Smooth muscle cell (in vitro differentiated cells): ENCODE results near the gene ZNF638. TPM values are rescaled to one million over a fixed set of nuclear protein-coding genes. Genes with fewer than 3 reads are reported as not detected.
A peak's percentile ranks its signal among the peaks of the same experiment; 100 is the strongest.

ENCODE experiments used
- DNase-seq: peaks from one replicate; lab custom pipeline; 2025; ENCODE audit not compliant: unreplicated experiment; lab: John Stamatoyannopoulos, UW
- H2AFZ ChIP-seq: fragments of 200-600 bp; sonication (generic); 2 replicates; pipeline ENCODE4 v1.6.0; 2016; ENCODE audit warnings: antibody characterized with exemption, low read depth, mild to moderate bottlenecking
- H3F3A ChIP-seq: fragments of 200-600 bp; sonication (generic); 2 replicates; pipeline ENCODE4 v1.6.0; 2017; ENCODE audit warnings: antibody characterized with exemption, low read depth
- H3K27ac ChIP-seq: fragments of 200-600 bp; sonication (generic); 2 replicates; pipeline ENCODE4 v1.5.1; 2016; ENCODE audit warnings: low read depth, mild to moderate bottlenecking
- H3K27me3 ChIP-seq: fragments of 200-600 bp; sonication (generic); 2 replicates; pipeline ENCODE4 v1.6.1; 2016; ENCODE audit warnings: low read depth, mild to moderate bottlenecking
- H3K36me3 ChIP-seq: fragments of 200-600 bp; sonication (generic); 2 replicates; pipeline ENCODE4 v1.5.1; 2016; ENCODE audit warnings: low read depth
- H3K4me1 ChIP-seq: fragments of 200-600 bp; sonication (generic); 2 replicates; pipeline ENCODE4 v1.5.1; 2016; ENCODE audit warnings: low read depth
- H3K4me2 ChIP-seq: fragments of 200-600 bp; sonication (generic); 2 replicates; pipeline ENCODE4 v1.6.0; 2016; ENCODE audit warnings: mild to moderate bottlenecking
- H3K4me3 ChIP-seq: fragments of 200-600 bp; sonication (generic); 2 replicates; pipeline ENCODE4 v1.5.1; 2016; ENCODE audit warnings: mild to moderate bottlenecking
- H3K79me2 ChIP-seq: fragments of 200-600 bp; sonication (generic); 2 replicates; pipeline ENCODE4 v1.6.0; 2016; ENCODE audit warnings: low read depth, mild to moderate bottlenecking
- H3K9ac ChIP-seq: fragments of 200-600 bp; sonication (generic); 2 replicates; pipeline ENCODE4 v1.6.0; 2016; ENCODE audit warnings: low read depth
- H3K9me3 ChIP-seq: fragments of 200-600 bp; sonication (generic); replicated peaks from 2 replicates; pipeline ENCODE4 v1.5.1; 2016; ENCODE audit warnings: low read depth
- H4K20me1 ChIP-seq: fragments of 200-600 bp; sonication (generic); 2 replicates; pipeline ENCODE4 v1.6.0; 2016; ENCODE audit warnings: low read depth
- CTCF ChIP-seq: fragments of 200-600 bp; sonication (generic); IDR thresholded peaks from 2 replicates; pipeline ENCODE4 v1.5.1; 2017; ENCODE audit warnings: borderline replicate concordance, mild to moderate bottlenecking, antibody characterized with exemption; ENCODE audit not compliant: insufficient read depth, poor library complexity, severe bottlenecking
- WGBS: methylation state at CpG from one replicate; pipeline ENCODE4 v1.1.7; 2016; ENCODE audit warnings: low lambda C conversion rate; 5-methylcytosine and 5-hydroxymethylcytosine counted together
- polyA plus RNA-seq: library from polyadenylated mRNA; unstranded; fragments of >200 nt; fragmentation: Nextera tagmentation; extraction: Ambion mirVana; gene quantifications from 2 replicates; pipeline ENCODE4 v1.2.1, GENCODE V29; 2016
- total RNA-seq: library from RNA; depleted of rRNA; stranded (reverse); fragments of >200 nt; gene quantifications from 2 replicates; pipeline ENCODE4 v1.2.3, GENCODE V29; 2014

The ZNF638 gene
- total and polyA plus RNA-seq, 2 experiments from 2014 or later, result 44.8 to 159 TPM

GRCh38 chr2:71298914-71299313 lies 32.7 kb upstream of the ZNF638 start:
- Histone ChIP-seq H3K27ac (no peak overlapping the region), H2AFZ (no peak overlapping the region), H3F3A (no peaks in the 10 kb centered on the region), H3K36me3 (no peaks in the 10 kb centered on the region), H3K4me3 (no peak overlapping the region), H4K20me1 (no peaks in the 10 kb centered on the region), H3K9me3 (no peaks in the 10 kb centered on the region), H3K9ac (no peak overlapping the region), H3K79me2 (no peaks in the 10 kb centered on the region), H3K4me2 (no peak overlapping the region), H3K4me1 (no peaks in the 10 kb centered on the region), H3K27me3 (no peaks in the 10 kb centered on the region)
- DNase-seq, result no peak
- no peak for TF ChIP-seq CTCF
- 93% methylated on average over 2 of the region's 2 CpGs for WGBS

- H3K36me3 ChIP-seq, result no peaks in the 10 kb centered on the region
- no peaks in the 10 kb centered on the region for H4K20me1 ChIP-seq
- H2AFZ ChIP-seq, result peak overlapping the region; percentile 35
- 60% methylated on average over 2 of the region's 2 CpGs for WGBS
- H3F3A ChIP-seq, result no peaks in the 10 kb centered on the region
- H3K9me3 ChIP-seq, result no peaks in the 10 kb centered on the region
- no peak for DNase-seq
- TF ChIP-seq CTCF, result peak; percentile 67
- H3K4me1 ChIP-seq, result no peaks in the 10 kb centered on the region
- H3K4me2 ChIP-seq, result no peak overlapping the region
- H3K9ac ChIP-seq, result no peak overlapping the region
- no peaks in the 10 kb centered on the region for H3K79me2 ChIP-seq
- no peak overlapping the region for H3K4me3 ChIP-seq
- no peak overlapping the region for H3K27ac ChIP-seq
- no peaks in the 10 kb centered on the region for H3K27me3 ChIP-seq
These were observed 32.1 kb upstream of the ZNF638 start for GRCh38 chr2:71299507-71299906.

- WGBS, result 81% methylated on average over 3 of the region's 3 CpGs
- H4K20me1 ChIP-seq, result no peaks in the 10 kb centered on the region
- no peak for DNase-seq
- no peak overlapping the region for H3K9ac ChIP-seq
- no peaks in the 10 kb centered on the region for H3F3A ChIP-seq
- no peaks in the 10 kb centered on the region for H3K36me3 ChIP-seq
- no peak overlapping the region for H3K27ac ChIP-seq
- no peaks in the 10 kb centered on the region for H3K4me1 ChIP-seq
- H3K79me2 ChIP-seq, result no peaks in the 10 kb centered on the region
- H3K4me3 ChIP-seq, result no peak overlapping the region
- H3K27me3 ChIP-seq, result no peaks in the 10 kb centered on the region
- no peak overlapping the region for H3K4me2 ChIP-seq
- TF ChIP-seq CTCF, result no peak
- H2AFZ ChIP-seq, result no peak overlapping the region
- H3K9me3 ChIP-seq, result no peaks in the 10 kb centered on the region
These were observed 27.7 kb upstream of the ZNF638 start for GRCh38 chr2:71303849-71304248.

- Histone ChIP-seq H3K4me1 (no peaks in the 10 kb centered on the region), H4K20me1 (no peaks in the 10 kb centered on the region), H3K27me3 (no peaks in the 10 kb centered on the region), H2AFZ (no peak overlapping the region), H3K79me2 (no peaks in the 10 kb centered on the region), H3K9ac (no peak overlapping the region), H3K27ac (no peak overlapping the region), H3K9me3 (no peaks in the 10 kb centered on the region), H3K4me3 (no peak overlapping the region), H3K4me2 (no peak overlapping the region), H3K36me3 (no peaks in the 10 kb centered on the region), H3F3A (no peaks in the 10 kb centered on the region)
- 98% methylated on average over 3 of the region's 3 CpGs for WGBS
- TF ChIP-seq CTCF, result no peak
- DNase-seq, result no peak
These were observed 24.8 kb upstream of the ZNF638 start for GRCh38 chr2:71306762-71307161.
